ENCODE results near the gene CLASP1. TPM values are rescaled to one million over a fixed set of nuclear protein-coding genes. Genes with fewer than 3 reads are reported as not detected.
"Not testable (repeated sequence)": the region's sequence is repeated elsewhere in the genome, so short reads cannot be mapped to it uniquely, and the experiment has no call there.

The CLASP1 gene
- total RNA-seq, 2 experiments from 2014 or later: 58.0 to 58.5 TPM

GRCh38 chr2:121696410-121696930, 47.2 kb upstream of the CLASP1 start:
- no peaks in the 10 kb centered on the region for H3K27me3 Mint-ChIP-seq
- POLR2A ChIA-PET: no interaction called here
- TF ChIP-seq CTCF (IDR thresholded peaks at IDR 0.05): no peak
- no peaks in the 10 kb centered on the region for H3K27me3 ChIP-seq (ENCODE audit: control insufficient read depth in 1 of 2, insufficient read depth in 2 of 2, low read length in 2 of 2)
- DNase-seq (no peak), ATAC-seq (ENCODE audit: poor library complexity) (no peak)
- CTCF ChIA-PET: no interaction called here
- no peaks in the 10 kb centered on the region for H3K9me3 Mint-ChIP-seq
- intact Hi-C loops (cut with DNase I, micrococcal nuclease): loop anchor here (5.0 kb wide), 2 partner anchors 44 to 164 kb away; partner anchors contain the start of gene RNU4ATAC (in 1 of the 2)
- H3K4me3 ChIP-seq (ENCODE audit: low read length): no peak overlapping the region
- no peaks in the 10 kb centered on the region for H3K36me3 ChIP-seq (ENCODE audit: insufficient read depth, low read length)
- H3K27ac Mint-ChIP-seq: peak overlapping the region; percentile 44
- no peak overlapping the region for H3K27ac ChIP-seq (ENCODE audit: low read depth in 1 of 2, low read length in 2 of 2)
- no peaks in the 10 kb centered on the region for H3K36me3 Mint-ChIP-seq (ENCODE audit: low read depth)
- H3K4me1 ChIP-seq (ENCODE audit: insufficient read depth, low read length): peaks cover 28% of the 10 kb centered on the region
- H3K4me3 Mint-ChIP-seq: no peak overlapping the region
- peaks cover 33% of the 10 kb centered on the region for H3K4me1 Mint-ChIP-seq (ENCODE audit: low read depth)
- H3K9me3 ChIP-seq (ENCODE audit: control insufficient read depth in 1 of 2, insufficient read depth in 1 of 2, low read length in 2 of 2): no peaks in the 10 kb centered on the region

GRCh38 chr2:121695171-121695451, 45.8 kb upstream of the CLASP1 start:
- H3K4me1 ChIP-seq (ENCODE audit: insufficient read depth, low read length): peaks cover 17% of the 10 kb centered on the region
- H3K27ac ChIP-seq (ENCODE audit: low read depth in 1 of 2, low read length in 2 of 2): no peak overlapping the region
- CTCF ChIA-PET: no interaction called here
- H3K27me3 ChIP-seq (ENCODE audit: control insufficient read depth in 1 of 2, insufficient read depth in 2 of 2, low read length in 2 of 2): no peaks in the 10 kb centered on the region
- H3K4me3 ChIP-seq (ENCODE audit: low read length): no peak overlapping the region
- no peak for TF ChIP-seq CTCF (IDR thresholded peaks at IDR 0.05)
- Mint-ChIP-seq H3K9me3 (no peaks in the 10 kb centered on the region), H3K27ac (no peak overlapping the region), H3K4me3 (no peak overlapping the region), H3K4me1 (ENCODE audit: low read depth) (peaks cover 19% of the 10 kb centered on the region), H3K36me3 (ENCODE audit: low read depth) (no peaks in the 10 kb centered on the region), H3K27me3 (no peaks in the 10 kb centered on the region)
- no peaks in the 10 kb centered on the region for H3K9me3 ChIP-seq (ENCODE audit: control insufficient read depth in 1 of 2, insufficient read depth in 1 of 2, low read length in 2 of 2)
- intact Hi-C loops (cut with DNase I, micrococcal nuclease): loop anchor here (5.0 kb wide), 2 partner anchors 43 to 163 kb away; partner anchors contain the start of gene RNU4ATAC (in 1 of the 2)
- POLR2A ChIA-PET: interaction anchor here (0.6 kb wide), 1 partner anchor 165 kb away, joined by 3 read pairs; the partner anchor contains the start of gene RNU4ATAC
- no peaks in the 10 kb centered on the region for H3K36me3 ChIP-seq (ENCODE audit: insufficient read depth, low read length)
- no peak for DNase-seq
- no peak for ATAC-seq (ENCODE audit: poor library complexity)

GRCh38 chr2:121694398-121695170, 45.3 kb upstream of the CLASP1 start:
- Histone ChIP-seq H3K36me3 (ENCODE audit: insufficient read depth, low read length) (no peaks in the 10 kb centered on the region), H3K4me1 (ENCODE audit: insufficient read depth, low read length) (peaks cover 12% of the 10 kb centered on the region), H3K4me3 (ENCODE audit: low read length) (no peak overlapping the region), H3K27me3 (ENCODE audit: control insufficient read depth in 1 of 2, insufficient read depth in 2 of 2, low read length in 2 of 2) (no peaks in the 10 kb centered on the region), H3K27ac (ENCODE audit: low read depth in 1 of 2, low read length in 2 of 2) (no peak overlapping the region), H3K9me3 (ENCODE audit: control insufficient read depth in 1 of 2, insufficient read depth in 1 of 2, low read length in 2 of 2) (no peaks in the 10 kb centered on the region)
- Mint-ChIP-seq H3K4me3 (no peak overlapping the region), H3K9me3 (no peaks in the 10 kb centered on the region), H3K36me3 (ENCODE audit: low read depth) (no peaks in the 10 kb centered on the region), H3K27ac (no peak overlapping the region), H3K4me1 (ENCODE audit: low read depth) (peaks cover 14% of the 10 kb centered on the region), H3K27me3 (no peaks in the 10 kb centered on the region)
- ChIA-PET POLR2A (interaction anchor here (0.6 kb wide), 1 partner anchor 164 kb away, joined by 3 read pairs; the partner anchor contains the start of gene RNU4ATAC), CTCF (no interaction called here)
- no peak for DNase-seq
- intact Hi-C loops (cut with DNase I, micrococcal nuclease): loop anchor here (5.0 kb wide), 2 partner anchors 42 to 162 kb away; partner anchors contain the start of gene RNU4ATAC (in 1 of the 2)
- no peak for ATAC-seq (ENCODE audit: poor library complexity)
- TF ChIP-seq CTCF (IDR thresholded peaks at IDR 0.05): no peak

- not testable (repeated sequence) for H3K4me1 Mint-ChIP-seq (ENCODE audit: low read depth)
These were observed 41.3 kb upstream of the CLASP1 start for GRCh38 chr2:121690572-121690971.

More at GRCh38 chr2:121690572-121690971, 41.3 kb upstream of the CLASP1 start:
- H3K27me3 Mint-ChIP-seq; DNase-seq; H3K9me3 ChIP-seq (ENCODE audit: control insufficient read depth in 1 of 2, insufficient read depth in 1 of 2, low read length in 2 of 2); H3K4me1 ChIP-seq (ENCODE audit: insufficient read depth, low read length); H3K36me3 ChIP-seq (ENCODE audit: insufficient read depth, low read length); intact Hi-C loops (cut with DNase I, micrococcal nuclease); H3K36me3 Mint-ChIP-seq (ENCODE audit: low read depth); H3K27me3 ChIP-seq (ENCODE audit: control insufficient read depth in 1 of 2, insufficient read depth in 2 of 2, low read length in 2 of 2); H3K4me3 ChIP-seq (ENCODE audit: low read length); ATAC-seq (ENCODE audit: poor library complexity); H3K4me3 Mint-ChIP-seq; H3K27ac Mint-ChIP-seq; POLR2A ChIA-PET; CTCF ChIA-PET; H3K9me3 Mint-ChIP-seq; H3K27ac ChIP-seq (ENCODE audit: low read depth in 1 of 2, low read length in 2 of 2): not testable (repeated sequence)

All from CD4-positive, alpha-beta T cell (primary cell).